DMS153 treated with DMSO at 0.1 percent for 48 hours (cell line): ENCODE data around the gene FEM1C.
A peak's percentile ranks its signal among the peaks of the same experiment; 100 is the strongest.

ENCODE experiments used
- DNase-seq: peaks from one replicate; lab custom pipeline; 2025; ENCODE audit not compliant: unreplicated experiment; lab: John Stamatoyannopoulos, UW

Gene FEM1C, protein sequence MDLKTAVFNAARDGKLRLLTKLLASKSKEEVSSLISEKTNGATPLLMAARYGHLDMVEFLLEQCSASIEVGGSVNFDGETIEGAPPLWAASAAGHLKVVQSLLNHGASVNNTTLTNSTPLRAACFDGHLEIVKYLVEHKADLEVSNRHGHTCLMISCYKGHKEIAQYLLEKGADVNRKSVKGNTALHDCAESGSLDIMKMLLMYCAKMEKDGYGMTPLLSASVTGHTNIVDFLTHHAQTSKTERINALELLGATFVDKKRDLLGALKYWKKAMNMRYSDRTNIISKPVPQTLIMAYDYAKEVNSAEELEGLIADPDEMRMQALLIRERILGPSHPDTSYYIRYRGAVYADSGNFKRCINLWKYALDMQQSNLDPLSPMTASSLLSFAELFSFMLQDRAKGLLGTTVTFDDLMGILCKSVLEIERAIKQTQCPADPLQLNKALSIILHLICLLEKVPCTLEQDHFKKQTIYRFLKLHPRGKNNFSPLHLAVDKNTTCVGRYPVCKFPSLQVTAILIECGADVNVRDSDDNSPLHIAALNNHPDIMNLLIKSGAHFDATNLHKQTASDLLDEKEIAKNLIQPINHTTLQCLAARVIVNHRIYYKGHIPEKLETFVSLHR

DNA sequence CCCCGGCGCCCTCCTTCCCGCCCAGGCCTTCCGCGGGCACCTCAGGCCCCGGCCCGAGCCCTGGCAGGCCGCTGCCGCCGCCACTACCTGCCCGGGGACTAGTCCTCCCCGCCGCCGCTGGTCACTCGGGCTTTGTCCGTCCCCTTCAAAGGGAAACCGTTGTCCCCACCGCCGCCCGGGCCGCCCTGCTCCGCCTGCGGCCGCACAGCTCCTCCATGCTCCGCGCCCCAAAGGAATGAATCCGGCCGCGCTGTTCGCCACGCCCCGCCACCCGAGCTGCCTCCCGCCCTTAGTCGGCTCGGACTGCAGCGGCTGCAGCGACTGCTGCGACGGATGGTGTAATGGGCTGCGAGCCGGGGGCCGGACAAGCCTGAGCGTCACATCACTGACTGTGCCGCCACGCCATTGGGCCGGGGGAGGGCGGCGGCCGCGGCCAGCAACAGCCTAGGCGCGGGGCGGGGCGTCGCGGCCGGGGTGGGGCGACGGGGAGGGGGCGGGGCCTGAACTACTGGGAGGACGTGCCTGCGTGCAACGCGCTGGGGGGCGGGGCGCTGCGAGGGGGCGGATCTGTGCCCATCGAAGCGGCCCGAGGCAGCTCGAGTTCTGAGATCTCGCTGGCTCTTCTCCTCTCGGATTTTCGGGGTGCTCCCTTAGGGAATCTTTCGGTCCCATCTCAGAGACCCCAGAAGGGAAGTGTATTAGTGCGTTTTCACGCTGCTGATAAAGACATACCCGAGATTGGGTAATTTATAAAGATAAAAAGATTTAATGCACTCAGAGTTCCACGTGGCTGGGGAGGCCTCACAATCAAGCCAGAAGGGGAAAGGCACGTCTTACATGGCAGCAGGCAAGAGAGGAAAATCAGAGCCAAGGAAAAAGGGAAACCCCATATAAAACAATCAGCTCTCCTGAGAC is at the start of gene FEM1C:
Gene FEM1C, minus strand, starts transcription at position 340 of the 915 bp plus-strand sequence. CDS start 1,282 bp downstream, outside the sequence.
- peak; percentile 40 for DNase-seq

DNA sequence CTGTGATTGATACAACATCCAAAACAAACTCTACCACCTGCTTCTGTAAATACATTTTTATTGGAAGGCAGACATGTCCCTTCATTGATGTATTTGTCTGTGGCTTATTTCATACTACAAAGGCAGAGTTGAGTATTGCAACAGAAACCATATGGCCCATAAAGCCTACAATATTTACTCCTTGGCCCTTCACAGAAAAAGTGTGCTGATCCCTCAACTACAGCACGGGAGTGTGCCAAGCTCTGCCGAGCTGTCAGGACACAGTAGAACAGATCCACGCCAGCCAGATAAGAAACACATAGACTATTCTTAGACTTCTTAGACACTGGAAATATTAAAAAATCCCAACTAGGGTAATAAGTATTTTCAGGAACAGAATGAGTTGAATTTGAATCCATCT is 44.5 kb upstream of the FEM1C start:
- no peak for DNase-seq

DNA sequence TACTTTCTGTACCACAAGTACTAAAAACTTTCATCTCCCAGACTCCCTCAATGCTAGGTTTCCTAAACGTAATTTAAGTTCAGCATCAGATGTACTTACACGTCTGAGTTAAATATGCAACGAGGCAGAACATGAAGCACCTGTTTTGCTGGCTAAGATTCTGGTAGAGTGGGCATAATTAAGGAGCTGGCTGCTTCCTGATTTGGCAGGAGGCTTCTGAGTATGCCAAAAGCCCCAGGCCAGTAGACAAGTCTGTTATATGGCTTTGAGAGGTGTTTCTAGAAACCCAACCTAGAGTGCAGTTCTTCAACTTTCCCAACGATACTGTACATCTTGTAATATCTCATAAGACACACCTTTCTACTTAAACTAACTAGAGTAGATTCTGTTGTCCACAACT is 44.1 kb upstream of the FEM1C start:
- DNase-seq = no peak

DNA sequence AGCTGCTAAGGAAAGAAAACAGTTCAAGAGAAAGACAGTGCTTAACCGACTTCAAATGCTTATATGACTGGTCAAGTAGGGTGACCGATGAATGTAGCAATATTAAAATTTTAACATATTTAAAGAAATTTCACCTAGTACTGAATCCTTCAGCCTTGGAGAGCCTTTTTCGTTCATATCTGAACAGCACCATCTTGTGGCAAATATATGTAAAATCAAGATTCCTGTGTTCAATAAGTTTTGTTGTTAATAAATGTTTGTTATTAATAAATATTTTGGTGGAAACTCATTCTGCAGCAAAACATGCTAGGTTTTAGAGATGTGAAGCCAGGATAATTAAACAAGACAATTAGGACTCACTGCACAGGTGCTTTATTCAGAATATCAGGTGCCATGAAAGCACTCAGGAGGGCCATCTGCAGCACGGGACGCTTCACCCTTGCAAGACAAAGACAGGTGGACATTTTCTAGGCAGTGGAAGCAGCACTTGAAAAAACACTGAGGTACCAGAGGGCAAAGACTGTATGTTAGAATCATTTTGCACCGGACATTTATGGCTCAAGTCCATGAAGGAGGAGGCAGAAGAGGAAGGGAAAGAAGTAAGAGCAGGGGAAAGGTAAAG is 42.1 kb upstream of the FEM1C start:
- DNase-seq = peak; percentile 2

DNA sequence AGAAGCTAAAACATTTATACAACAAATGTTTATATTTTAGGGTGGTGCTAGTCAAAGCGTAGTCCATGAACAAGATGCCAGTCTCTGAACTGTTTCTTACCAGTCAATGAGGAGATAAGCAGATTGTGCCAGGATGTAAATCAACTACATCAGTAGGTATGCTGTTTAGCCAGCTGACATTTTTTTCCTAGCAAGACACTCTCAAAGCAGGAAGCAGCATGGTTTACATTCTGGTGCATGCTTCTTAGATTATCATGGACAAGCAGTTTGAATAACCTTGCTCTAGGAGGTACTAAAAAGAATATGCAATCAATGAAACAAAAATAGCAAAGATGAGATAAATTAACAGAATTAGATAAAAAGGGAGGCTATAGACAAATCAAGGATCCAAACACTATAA is 40.7 kb upstream of the FEM1C start:
- DNase-seq = no peak

DNA sequence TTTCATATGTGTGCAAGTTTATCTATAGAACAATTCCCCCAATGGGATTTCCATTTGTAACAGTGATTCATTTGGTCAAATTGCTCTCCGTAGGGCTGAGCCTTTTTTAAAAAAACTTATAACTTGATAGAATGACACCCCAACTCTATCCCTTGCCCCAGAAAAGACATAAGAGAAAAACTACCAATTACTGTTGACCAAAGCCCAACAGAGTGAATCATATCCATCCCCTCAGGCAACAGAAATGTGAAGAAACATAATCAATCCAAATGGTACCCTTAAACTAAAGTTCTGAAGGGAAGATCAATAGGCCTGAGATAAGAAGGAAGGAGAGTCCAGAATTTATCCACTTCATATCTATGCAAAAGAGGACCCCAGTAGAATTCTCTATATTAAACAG is 39.9 kb upstream of the FEM1C start:
- DNase-seq = no peak

DNA sequence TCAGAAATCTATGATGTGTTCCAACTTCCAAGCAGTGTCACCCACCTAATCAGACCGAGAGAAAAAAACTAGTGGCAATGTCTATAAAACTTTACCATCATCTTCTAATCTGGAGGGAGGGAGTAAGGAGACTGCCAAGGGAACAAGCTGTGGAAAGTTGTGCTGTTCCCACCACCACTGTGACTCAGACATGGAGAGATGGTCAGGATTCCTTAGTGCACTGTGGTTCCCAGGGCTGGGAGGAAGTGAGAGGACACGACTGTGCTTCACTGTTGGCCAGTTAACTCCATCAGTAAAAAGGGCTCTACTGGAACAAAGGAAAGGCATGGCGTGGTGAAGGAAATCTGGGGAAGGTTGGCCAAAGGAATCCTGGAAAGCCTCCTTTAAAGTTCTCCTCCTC is 38.9 kb upstream of the FEM1C start:
- no peak for DNase-seq

DNA sequence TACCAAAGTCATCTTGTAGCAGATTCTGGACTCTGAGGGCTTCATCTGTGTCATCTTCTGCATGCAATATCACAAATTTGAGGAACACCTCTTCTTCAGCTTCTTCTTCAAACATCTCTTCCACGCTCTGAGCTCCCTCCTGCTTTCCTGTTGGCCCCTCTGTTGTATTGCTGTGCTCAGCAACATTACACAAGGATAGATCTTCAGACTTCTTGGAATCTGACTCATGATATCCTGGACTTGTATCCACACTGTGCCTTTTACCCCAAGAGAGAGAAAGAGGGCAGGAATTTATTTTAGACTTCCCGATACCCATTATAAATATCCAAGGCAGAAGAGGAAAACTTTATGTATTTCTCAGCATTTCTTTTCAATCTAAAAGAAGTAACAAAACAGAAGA is 36.4 kb upstream of the FEM1C start:
- DNase-seq = no peak

DNA sequence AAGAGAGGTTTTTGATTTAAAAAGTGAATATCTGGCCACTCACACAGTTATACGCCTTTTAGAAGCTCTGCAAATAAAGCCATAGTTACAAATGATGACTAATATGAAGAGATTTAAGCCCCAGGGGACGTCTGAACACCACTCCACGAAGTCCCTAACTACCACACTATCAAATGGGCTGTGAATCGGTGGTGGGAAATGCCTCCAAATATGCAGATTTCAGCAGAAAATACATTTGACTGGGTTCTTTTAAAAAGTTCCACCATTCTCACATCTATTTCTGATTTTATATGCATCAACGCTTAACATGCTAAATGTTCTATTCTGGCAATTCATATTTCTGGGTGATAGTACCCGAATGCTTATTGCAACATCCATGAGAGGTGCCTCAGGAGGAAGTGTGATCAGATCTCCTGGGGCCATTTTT is 35.2 kb upstream of the FEM1C start:
- no peak for DNase-seq

DNA sequence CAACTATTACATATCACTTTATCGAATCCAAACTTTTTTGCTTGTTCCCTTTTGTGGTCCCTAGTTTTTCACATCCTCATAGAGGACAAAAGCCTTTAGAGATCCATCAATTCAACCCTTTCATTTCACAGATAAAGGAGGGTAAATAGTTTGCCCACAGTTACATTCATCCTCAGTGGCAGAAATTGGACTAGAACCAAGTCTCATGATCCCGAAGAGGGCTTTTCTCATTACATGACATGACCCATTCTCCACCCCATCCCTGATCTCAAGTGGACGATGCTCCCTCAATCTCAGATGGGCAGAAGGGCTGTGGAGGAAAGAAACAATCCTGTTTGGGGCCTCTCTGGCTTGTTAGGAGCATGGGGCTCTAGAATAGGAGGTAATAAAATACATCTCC is 34.6 kb upstream of the FEM1C start:
- DNase-seq = no peak

DNA sequence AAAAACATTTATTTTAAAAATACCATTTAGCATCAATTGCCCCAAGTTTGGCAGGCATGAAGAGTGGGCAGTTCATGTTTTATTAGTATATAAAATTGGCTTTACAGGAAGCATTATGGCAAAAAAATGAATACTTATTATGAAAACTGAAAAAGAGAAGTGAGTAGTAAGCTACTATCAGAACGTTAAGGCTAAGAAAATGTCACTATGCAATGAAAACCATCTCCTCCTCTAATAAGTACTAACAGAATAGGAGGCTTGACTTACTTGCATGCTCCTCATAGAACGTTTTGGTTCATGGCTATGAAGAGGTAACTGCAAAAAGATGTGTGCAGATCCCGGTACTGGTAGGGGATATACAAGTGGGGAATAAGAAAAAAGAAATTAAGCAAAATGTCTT is 34.1 kb upstream of the FEM1C start:
- no peak for DNase-seq

DNA sequence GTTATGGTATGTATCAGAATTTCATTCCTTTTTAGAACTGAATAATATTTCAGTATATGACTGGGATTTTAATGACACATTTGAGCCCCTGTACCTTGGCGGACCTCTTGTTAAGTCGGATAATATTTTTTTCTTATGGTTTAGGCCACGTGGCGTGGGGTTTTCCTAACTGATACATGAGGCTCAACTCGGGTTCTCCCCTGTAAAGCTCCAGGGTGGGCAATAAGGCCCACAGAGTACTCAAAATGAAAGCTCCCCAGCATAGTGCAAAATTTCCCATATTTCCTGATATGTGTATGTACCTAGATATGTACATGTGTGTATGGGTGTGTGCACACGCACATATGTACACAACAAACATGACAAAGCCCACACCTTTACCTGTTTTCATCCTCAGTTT is 33.2 kb upstream of the FEM1C start:
- DNase-seq = no peak

DNA sequence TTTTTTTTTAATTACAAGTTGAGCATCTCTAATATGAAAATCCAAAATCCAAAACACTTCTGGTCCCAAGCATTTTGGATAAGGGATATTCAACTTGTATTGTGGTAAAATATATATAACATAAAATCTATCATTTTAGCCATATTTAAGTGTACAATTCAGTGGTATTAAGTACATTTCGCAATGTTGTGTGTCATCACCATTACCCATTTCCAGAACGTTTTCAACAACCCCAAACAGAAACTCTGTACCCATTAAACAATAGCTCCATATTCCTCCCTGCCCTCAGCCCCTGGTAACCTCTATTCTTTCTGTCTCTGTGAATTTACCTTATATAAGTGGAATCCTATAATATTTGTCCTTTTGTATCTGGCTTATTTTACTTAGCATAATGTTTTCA is 32.8 kb upstream of the FEM1C start:
- no peak for DNase-seq

DNA sequence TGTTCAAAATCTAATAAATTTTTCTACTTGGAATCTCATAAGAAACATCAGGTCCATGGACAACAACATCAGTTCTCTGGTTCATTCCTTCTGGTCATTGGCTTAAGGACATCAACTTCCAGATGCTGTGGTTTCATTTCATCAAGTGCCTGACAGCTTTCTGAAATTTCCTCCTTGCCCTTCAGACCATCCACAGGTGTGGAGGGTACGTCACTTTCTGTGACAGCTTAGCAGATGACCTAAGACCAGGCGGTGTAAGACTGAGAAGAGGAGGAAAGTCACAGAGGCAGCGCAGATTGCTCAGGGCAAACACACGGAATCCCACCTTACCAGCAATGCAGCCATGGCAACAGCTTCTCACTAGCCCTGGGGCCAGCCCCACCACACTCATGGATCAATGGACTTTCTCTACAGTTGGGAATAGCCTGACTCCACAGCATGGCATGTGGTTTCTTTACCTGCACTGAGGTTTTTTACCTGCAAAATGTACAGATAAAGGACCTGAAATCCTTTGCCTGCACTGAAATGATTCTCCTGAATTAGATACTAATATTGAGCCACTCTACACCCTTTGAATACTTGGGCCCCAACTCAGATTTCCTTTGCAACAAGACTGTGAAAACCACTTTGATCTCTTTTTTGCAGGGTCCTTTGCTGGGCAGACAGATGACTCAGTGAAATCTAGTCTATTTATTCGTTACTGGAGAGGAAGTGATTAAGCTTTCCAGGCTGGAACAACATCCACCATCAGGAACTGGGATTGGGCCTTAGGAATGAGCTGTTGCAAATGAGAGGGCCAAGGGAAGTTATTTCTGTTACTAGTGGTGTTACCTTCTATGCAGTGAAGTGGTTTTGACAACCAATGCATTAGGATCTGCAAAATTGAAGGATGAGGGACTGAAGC is 30.8 kb upstream of the FEM1C start:
- DNase-seq = no peak

DNA sequence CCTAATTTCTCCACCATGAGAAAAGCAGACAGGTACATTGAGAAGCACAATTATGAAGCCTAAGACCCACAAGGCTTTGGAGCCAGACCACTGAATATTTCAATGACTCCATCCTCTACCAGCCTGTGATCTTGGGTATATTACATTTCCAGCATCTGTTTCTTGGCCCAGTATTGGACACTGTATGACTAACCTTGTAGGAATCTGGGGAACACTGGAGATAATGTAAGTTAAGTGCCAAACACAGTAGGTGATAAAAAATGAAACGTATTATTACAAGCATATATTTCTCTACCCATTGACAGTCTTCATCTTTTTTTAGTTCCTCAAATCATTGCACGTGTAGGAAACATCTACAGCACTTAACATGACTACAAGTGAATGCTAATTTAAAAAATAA is 28.6 kb upstream of the FEM1C start:
- no peak for DNase-seq

DNA sequence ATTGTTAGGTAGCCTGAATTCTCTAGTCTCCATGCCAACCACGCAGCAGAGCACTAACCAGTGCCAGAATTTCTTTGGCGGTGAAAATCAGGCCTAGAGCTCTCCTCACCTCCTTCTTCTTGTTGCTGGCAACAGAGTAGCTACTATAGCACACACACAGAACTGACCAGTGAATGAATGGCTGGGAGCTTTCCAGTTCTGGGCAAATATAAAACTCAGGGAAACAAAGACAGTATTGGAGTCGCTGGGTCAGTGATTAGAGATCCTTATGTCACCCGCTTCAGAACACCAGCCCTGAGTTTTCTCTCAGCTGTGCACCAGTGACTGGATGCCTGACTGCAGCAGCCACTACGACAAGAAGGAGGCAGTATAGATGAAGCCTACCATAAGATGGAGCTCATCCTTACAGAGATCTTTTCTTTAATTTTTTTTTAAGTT is 26.9 kb upstream of the FEM1C start:
- no peak for DNase-seq

DNA sequence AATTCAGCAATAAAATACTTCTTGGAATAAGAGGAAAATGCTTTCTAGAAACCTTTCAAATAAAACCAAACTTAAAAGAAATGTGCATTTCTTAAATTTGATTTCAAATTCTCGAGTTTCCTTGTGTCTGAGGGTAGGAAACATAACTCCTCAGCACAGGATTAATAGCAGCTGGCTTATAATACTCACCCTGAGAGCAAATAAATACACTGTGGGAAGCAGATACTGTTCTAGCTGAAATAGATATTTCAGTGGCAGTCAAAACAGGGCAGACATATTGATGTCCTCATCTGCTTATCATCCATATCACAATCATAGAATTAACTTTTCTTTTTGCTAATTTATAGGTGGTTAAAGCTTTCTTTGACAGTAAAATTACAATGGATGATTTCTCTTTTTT is 24.1 kb upstream of the FEM1C start:
- no peak for DNase-seq

DNA sequence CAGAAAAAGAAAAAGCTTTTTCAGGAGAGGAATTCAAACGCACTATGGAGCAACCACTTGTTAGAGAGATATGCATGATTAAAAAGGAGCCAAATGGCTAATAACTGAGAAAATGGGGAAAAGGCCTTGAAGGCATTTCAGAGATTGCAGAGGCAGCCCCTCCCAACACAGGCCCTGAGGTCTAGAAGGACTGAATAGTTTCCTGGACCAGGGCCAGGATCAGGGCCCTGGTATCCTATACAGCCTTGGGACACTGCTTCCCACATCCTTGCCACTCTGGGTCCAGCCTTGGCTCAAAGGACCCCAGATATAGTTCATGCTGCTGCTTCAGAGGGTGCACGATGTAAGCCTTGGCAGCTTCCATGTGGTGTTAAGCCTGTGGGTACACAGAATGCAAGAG is 20.7 kb upstream of the FEM1C start:
- DNase-seq = no peak

DNA sequence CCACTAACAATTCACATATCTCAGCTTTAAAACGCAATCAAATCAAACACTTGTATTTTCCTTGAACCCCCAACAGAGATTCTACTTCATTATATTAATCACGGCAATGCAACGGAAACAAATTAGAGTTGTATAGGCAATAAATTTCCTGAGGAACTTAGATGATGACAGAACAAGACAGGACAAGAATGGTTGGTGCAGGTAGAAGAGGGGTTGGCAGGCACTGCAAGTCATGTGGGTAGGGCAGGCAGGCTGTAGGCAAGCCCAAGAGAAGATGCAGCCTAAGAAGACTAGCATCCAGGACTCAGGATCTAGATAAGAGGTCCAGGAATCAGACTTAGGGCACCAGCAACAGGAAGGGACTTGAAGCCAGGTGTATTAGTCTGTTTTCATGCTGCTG is 16.6 kb upstream of the FEM1C start:
- no peak for DNase-seq

DNA sequence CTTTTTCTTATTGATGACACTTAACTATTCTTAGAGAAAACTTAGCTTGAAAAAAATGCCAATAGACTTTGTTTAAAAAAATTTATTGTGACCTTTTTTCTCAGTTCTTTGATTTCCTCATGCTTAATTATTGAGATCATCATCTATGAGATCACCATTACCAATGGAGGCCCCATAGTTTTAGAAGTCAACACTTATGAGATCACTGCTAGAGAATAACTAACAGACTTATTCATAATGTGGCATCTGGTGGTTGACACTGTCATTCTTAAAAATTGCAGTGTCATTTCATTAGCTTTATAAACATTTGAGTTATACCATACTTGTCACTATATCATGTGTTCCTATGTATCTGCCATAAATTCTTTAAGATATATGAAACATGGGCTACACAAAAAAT is 14.9 kb upstream of the FEM1C start:
- DNase-seq = no peak
